Glomerular visceral epithelial cell (primary cell): ENCODE results near the gene PARK7.

Experiments used
- DNase-seq: peaks from one replicate; pipeline ENCODE4 v3.0.0-alpha.2; 2016; ENCODE audit errors: extremely low spot score

The PARK7 gene

DNA sequence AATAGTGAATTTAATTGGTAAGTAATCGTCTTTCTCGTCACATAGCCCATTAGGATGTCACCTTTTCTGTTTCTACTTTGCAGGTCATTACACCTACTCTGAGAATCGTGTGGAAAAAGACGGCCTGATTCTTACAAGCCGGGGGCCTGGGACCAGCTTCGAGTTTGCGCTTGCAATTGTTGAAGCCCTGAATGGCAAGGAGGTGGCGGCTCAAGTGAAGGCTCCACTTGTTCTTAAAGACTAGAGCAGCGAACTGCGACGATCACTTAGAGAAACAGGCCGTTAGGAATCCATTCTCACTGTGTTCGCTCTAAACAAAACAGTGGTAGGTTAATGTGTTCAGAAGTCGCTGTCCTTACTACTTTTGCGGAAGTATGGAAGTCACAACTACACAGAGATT, 23.3 kb downstream of the PARK7 start:
- no peak for DNase-seq

DNA sequence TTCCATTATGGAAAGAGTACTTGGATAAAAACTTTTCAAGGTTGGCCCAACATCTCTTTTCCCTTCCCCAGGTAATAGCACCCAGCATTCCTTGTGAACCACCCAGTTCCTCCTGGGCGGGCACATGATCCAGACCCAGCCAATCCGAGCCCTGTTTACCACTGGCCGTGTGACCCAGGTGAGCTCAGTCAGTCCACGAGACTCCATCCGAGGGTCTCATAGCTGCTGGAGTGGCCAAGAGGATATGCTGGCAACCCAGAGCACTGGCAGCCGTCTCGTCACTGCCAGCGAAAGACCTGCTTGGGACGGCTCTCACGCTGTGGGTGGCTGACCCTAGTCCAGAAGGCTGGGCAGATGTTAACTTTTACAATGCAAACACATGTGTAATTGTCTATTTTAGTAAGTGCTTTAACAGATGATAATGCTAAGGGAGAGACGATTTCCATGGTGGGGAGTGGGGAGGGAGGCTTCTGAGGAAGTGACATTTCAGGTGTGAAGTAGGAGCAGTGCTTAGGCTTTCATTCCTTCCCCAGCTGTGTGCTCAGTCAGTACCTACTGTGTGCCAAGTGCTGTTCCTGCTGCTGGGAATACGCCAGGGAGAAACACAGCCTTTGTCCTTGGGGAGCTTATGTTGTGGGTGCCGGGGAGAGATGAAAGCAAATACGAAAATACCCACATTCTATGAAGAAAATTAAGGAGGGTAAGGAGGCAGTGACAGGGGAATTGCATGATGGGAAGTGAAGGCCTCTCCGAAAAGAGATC, 24.5 kb downstream of the PARK7 start:
- DNase-seq: no peak

DNA sequence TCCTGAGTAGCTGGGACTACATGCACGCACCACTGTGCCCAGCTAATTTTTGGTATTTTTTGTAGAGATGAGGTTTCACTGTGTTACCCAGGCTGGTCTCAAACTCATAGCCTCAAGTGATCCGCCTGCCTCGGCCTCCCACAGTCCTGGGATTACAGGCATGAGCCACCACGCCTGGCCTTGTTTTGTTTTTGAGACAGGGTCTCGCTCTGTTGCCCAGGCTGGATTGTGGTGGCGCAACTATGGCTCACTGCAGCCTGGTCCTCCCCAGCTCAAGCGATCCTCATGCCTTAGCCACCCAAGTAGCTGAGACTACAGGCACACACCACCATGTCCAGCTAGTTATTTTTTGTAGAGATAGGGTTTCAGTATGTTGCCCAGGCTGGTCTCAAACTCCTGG, 26.0 kb downstream of the PARK7 start:
- DNase-seq: no peak

DNA sequence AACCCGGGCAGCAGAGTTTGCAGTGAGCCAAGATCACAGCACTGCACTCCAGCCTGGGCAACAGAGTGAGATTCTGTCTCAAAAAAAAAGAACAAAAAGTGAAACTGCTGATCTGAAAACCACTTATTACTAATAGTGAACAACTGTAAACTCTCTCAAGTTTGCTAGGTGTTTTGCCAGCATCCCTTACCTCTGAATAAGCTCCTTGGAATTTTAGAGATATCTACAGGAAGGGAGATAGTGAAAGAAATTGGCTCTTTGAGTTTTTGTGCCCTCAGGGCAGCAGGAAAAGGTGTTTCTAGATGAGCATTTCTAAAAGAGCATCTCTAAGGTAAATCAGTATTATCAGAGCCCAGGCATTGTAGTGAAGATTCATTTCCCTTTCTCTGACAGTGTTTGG, 27.1 kb downstream of the PARK7 start:
- no peak for DNase-seq

DNA sequence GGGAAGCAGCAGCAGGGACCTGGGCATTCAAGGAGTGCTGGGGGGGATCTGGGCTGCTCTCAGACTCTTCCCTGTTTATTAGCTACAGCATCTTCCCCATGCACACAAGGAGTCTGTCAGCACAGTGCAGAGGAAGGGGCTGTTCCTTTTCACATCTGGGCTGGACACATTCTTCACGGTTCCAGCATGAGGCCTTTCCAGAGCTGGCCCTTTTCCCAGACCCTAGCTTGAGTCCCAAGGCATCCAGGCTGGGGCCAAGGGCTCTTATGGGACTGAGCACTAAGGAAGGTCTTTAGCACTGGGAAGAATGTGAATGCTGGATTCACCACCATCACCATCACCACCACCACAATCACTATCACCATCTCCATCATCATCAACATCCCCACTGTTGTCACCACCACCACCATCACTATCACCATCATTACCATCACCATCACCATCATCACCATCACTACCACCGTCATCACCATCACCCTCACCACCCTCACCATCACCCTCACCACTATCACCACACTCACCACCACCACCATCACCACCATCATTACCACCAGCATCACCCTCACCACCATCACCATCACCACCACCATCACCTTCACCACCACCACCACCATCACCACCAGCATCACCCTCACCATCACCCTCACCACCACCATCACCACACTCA, 28.4 kb downstream of the PARK7 start:
- no peak for DNase-seq

DNA sequence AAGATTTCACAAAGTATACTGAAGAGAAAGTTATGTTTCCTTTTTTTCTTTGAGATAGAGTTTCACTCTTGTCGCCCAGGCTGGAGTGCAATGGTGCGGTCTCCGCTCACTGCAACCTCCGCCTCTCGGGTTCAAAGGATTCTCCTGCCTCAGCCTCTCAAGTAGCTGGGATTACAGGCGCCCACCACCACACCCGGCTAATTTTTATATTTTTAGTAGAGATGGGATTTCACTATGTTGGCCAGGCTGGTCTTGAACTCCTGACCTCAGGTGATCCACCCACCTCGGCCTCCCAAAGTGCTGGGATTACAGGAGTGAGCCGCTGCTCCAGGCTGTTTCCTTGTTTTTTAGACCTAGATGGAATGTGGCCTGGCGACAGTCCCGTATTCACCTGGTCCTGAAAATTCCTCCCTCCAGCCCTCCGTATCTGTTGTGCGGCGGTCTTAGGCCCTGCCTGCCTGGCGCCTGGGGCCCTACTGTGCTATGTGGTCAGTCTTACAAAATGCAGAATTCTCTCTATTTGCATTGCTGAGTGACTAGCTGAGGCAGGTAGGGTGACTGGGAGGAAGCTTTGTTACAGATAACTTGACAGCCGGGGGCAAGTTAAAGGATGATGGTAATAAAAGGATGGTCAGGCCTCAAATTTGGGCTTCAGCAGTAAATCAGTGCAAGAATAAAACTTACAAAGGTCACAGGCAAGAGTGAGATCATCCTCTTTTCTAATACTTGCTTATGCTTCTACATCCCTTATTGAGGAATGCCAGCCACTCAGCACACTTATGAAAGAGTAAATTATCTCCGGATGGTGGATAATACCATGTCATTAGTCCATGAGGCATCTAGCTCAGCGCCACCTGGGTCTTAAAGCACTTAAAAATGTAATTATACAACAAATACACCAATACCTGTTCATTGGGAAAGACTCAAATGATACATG, 30.3 kb downstream of the PARK7 start:
- no peak for DNase-seq

DNA sequence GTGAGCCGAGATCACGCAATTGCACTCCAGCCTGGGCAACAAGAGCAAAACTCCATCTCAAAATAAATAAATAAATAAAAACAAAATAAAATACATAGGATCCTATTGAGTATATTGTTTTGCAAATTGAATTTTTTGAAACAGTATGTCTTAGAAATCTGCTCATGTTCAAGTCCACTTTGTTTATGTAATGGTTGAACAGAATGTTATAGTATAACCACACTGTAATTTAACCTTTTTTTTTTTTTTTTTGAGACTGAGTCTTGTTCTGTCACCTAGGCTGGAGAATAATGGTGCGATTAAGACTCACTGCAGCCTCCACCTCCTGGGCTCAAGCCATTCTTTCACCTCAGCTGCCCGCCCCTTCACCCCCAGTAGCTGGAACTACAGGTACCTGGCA, 31.4 kb downstream of the PARK7 start:
- no peak for DNase-seq

DNA sequence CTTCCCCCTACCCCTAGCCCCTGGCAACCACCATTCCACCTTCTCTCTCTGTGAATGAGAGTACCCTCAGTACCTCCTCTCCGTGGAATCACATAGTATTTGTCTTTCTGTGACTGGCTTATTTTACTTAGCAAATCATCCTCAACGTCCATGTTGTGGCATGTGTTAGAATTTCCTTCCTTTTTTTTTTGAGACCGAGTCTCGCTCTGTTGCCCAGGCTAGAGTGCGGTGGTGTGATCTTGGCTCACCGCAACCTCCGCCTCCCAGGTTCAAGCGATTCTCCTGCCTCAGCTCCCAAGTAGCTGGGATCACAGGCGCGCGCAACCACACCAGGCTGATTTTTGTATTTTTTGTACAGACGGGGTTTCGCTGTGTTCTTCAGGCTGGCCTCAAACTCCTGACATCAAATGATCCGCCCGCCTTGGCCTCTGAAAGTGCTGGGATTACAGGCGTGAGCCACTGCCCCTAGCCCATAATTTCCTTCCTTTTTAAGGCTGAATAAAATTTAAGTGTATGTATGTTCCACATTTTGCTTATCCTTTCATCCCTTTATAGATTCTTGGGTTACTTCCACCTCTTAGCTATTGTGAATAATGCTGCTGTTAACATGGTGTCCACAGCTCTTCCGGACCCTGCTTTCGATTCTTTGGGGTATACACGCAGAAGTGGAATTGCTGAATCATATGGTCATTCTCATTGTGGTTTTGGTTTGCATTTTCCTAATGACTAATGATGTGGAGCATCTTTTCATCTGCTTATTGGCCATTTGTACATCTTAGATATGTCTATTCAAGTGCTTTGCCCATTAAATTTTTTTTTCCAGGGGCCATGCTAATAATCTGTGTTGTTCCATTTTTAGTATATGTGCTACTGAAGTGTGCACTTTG, 32.3 kb downstream of the PARK7 start:
- peak; percentile 50 for DNase-seq

DNA sequence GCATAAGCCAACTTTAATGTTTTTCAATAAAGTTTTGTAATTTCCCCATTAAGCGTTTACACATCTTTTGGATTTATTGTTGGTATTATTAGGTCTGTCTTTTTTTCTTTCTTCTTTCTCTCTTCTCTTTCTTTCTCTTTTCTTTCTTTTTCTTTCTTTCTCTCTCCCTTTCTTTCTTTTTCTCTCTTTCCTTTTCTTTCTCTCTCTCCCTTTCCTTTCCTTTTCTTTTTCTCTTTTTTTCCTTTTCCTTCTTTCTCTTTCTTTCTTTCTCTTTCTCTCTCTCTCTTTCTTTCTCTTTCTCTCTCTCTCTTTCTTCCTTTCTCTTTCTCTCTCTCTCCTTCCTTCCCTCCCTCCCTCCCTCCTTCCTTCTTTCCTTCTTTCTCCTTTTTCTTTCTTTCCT, 33.3 kb downstream of the PARK7 start:
- no peak for DNase-seq

DNA sequence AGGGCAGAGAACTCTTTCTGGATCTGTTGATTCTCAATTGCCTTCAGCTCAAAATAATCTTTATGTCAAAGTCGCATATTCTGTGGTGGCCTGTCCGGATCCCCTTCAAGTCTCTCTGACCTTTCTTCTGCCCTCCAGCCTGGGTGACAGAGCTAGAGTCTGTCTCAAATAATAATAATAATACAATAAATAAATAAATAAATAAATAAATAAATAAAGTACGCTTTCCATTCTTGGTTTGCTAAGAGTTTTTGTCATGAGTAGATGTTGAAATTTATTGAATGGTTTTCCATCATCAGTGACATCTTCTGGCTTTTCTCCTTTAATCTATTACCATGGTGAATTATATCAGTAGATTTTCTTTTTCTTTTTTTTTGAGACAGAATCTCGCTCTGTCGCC, 33.9 kb downstream of the PARK7 start:
- no peak for DNase-seq

DNA sequence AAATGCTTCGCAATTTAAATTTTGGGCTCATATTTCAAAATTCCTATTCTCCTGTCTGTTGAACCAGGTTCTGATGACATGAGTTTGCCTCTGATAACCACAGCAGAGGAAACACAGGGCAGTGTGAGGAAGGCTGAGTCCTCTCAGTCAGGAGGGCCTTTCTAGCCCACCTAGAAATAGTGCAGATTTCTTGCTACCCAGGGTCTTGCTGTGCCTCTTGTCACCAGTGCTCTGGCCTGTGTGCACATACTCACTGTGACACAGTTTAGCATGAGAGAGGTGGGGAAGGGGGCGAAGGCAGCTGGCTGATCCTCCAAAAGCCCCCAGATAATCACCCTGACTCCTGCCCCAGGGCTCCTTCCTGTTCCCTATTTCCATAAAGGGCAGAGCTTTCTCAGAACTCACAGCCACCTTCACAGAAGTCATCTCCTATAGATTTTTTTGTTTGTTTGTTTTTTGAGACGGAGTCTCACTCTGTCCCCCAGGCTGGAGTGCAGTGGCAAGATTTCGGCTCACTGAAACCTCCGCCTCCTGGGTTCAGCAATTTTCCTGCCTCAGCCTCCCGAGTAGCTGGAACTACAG, 40.9 kb downstream of the PARK7 start:
- no peak for DNase-seq

DNA sequence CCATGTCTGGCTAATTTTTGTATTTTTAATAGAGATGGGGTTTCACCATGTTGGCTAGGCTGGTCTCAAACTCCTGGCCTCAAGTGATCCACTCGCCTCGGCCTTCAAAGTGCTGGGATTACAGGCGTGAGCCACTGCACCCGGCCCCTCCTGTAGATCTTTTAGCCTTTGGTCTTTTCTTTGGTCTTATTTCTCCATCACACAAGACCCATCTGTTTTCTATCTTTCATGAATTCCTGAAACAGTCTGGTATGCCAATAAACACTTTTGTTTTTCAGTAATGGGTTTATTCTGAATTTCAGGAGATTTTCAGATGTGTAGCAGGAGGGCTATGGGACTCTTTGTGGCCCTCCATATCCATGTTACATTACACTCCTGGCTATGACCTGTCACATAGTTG, 41.4 kb downstream of the PARK7 start:
- no peak for DNase-seq

DNA sequence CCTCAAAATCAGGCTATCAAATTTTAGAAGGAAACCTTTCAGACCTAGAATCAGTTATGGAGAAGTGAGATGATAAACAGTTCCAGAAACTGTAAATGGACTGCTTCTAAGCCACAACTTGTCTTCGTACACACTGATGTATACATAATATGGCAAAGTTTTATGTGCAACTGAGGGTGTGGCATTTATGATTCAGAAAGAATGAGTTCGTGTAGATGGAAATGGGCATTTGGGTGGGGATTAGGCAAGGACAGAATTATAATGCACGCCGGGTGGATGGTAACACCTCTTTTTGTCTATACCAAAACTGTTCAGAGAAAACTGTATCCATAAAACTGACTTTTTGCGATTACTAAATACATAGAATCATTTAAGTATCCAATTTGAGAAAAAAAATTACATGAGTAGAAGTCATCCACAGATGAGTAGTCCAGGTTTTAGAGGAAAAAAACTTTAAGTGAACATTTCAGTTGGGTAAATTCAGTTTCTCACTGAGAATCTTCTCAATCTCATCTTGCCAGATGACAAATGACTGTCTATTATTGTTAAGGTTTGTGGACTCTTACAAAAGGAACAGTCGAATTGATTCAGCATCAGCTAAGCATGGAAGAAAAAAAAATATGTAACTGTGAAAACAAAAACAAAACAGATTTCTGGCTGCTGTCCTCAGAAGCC, 42.1 kb downstream of the PARK7 start:
- DNase-seq: no peak

DNA sequence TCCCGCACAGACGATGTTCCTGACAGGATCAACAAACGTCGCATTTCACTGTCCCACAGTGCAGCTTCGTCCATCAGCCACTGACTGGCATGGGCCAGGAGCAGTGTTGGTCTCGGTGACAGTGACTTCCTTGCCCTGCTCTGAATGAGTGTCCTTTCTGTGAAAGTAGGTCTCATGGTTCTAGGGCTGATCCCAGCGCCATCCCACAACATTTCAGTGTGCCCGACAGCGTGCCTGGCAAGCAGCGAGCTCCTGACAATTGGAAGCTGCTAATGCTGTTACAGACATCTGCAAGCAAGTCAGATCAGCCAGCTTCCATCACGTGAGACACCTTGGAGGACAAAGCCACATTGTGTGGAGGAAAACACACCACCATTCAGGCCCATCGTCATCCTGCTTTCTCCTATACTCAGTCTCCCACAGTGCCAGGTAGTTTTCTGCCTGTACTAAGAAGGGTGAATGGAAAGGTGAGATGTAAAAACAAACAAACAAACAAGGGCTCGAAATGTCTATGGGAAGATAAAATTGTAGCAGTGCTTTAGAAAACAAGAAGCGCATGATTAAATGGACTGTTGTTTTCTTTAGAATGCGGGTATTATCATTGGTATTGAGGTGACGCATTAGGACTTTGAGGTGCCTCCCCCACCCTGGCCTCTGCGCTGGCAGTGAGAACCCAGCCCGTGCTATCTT, 42.7 kb downstream of the PARK7 start:
- DNase-seq: no peak

DNA sequence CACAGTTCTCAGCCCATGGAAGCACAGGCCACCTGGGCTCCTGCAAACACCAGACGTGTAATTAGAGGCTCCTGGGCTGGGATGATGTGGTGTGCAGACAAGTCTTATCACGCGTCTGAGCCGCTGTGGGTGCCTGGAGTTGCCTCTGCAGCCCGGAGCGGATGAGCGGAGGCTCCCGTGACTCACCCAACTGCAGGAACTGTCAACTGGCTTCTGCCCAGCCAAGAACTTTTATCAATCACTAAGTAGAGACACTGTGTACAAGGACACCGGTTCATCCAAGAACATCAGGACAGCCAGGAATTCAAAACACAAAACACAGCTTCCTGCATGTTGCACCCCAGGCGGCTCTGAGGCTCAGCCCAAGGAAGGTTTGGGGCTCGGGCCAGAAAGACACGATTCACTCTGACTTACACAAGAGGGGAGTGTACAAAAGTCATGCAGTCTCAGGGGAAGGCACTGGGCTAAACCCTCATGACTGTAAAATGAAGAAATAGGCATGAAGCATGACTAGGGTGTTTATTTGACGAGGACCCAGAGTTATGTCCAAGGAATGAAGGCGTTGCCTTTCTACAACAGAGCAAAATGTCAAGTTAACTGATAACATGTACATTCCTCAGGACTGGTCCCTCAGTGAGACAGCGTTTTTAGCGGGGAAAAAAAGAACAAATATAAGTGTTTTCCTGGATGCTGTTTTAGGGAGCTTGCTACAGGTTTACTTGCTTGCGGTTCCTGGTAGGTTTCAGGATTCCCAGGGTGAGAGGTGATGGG, 43.5 kb downstream of the PARK7 start:
- DNase-seq: peak; percentile 82

DNA sequence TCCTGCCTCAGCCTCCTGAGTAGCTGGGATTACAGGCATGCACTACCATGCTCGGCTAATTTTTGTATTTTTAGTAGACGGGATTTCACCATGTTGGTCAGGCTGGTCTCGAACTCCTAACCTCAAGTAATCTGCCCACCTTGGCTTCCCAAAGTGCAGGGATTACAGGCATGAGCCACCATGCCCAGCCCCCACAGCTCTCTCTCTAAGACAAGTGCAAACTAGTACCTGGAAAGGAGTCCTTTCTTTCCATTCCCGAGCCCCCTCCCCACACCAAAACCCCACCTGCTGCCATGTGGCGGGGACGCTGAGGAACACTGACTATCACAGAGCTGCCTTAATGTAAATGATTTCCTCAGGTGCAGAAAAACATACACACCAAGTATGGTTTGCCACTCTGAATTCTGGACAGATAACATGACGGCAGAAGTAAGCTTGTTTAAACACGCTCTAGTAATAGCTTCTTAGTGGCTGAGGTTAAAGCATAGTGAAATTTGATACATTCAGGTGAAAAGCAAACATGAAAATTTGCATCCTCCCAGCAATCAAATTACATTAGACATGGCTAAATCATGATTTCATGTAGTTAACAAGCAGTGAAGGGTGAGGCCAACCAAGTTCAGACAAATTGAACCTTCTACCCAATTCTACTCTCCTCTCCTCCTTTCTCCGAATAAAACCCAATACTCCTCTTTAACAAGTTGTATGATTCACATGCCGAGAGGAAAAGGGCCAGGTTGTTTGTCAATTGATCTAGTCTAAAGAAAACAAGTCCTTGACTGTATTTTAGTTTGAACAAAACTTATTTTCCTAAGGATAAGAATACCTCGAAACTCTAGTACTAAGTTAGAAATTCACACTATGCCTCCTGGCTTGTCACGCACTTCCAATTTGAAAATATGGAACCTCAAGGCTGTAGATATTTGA, 44.8 kb downstream of the PARK7 start:
- no peak for DNase-seq

DNA sequence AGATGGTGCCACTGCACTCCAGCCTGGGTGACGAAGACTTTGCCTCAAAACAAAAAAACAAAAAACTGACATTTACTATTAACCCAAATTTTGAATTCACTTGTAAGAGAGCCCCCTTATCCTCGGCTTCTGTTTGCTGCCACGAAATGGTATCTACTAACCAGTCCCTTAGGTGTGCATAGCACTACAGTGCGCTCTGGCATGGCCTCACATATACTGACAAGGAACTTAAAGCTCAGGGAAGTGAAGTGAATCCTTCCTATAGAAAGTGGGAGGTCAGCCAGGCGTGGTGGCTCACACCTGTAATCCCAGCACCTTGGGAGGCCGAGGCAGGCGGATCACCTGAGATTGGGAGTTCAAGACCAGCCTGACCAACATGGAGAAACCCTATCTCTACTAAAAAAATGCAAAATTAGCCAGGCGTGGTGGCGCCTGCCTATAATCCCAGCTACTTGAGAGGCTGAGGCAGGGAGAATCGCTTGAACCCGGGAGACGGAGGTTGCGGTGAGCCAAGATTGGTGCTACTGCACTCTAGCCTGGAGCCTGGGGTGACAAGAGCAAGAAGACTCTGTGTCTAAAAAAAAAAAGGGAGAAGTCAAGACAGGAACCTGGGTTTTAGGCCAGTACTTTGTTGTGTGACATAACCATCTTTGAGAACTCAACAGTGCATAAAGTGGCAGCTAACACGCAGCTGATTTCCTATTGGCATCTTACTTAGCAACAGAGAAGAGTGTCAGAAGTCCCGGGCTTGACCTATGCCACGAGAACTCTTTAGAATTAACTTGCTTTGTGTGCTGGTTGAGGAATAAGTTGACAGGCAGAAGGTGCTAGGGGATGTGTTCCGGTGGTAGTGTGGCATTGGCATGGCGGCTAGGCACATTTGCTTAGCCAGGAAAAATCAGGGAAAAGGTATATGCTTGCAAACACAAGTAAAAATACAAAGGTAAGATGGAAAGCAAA, 47.8 kb downstream of the PARK7 start:
- no peak for DNase-seq
